GM19238 (cell line): ENCODE measurements around the gene FKBP1A.

Experiments used
- DNase-seq: peaks from one replicate; pipeline ENCODE4 v3.0.0; 2011; ENCODE audit warnings: low spot score; ENCODE audit not compliant: insufficient read length

Gene FKBP1A

DNA sequence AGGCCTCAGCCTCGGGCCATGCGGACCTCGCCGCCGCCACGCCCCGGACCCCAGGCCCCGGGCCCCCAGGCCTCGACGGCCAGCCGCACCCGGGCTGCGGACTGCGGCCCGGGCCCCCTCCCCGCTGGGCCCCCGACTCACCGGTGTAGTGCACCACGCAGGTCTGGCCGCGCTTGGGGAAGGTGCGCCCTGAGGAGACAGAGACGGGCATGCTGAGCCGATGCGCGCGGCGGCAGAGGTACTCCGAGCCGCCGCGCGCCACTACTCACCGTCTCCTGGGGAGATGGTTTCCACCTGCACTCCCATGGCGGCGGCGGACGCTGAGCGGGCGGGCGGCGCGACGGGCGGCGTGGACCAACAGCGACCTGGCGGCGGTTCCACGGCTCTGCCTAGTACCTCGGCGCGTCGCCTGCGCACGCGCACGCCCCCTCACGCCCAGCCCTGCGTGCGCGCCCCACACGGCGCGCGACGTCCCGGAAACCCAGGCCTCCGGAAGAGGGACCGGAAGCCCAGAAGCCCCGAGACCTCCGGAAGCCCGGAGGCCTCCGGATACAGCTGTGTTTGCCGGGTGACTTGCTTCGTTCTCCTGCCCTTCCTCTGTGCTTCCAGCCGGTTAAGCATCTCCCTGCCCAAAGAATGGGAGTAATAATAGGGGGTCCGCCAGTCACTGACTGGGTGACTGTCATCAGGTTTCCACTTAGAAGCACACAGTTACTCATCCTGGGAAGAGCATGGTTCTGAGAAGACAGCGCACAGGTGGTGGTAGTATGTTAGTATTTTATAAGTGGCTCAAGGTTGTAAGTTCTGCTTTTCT, at the start of gene FKBP1A:
Gene FKBP1A (minus strand): TSS at position 362 of the 814 bp plus-strand sequence. CDS start 56 bp downstream, at position 306.
- peak; percentile 84 for DNase-seq

GRCh38 chr20:1442304-1442703, 49.5 kb upstream of the FKBP1A start:
- no peak for DNase-seq

DNA sequence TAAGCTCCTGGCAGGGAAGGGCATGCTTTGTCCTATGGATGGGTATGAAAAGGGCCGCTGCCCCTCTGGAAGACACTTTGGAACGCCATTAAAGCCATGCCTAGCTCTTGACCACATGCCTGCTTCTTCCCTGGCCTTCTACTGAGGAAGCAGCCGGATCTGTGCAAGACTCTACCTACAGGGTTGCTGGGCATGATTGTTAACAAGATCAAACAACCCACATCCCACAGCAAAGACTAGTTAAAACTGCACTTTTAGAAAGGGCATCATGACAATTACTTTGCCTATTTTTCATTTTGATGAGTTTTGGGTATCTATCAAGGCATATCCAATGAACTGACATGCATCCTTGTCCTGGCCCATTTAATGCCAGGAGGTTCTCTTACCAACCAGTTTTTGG, 48.3 kb upstream of the FKBP1A start:
- no peak for DNase-seq

DNA sequence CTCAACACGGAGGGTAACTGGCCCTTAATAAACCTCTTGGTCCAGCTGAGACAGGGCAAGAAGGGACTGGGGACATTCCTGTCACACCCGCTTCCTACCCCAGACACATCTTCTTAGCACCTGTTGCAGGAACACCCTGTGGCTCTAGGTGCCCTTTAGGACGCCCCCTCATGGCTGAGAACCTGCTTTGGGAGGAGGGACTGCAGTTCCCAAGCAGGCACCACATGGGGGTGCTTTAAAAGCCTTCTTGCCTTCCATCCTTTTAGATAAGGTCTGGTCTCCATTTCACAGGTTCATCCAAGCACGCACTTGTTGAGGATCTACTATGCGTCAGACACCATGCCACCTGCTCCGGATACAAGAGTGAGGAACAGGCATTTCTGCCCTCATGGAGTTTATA, 47.2 kb upstream of the FKBP1A start:
- no peak for DNase-seq

DNA sequence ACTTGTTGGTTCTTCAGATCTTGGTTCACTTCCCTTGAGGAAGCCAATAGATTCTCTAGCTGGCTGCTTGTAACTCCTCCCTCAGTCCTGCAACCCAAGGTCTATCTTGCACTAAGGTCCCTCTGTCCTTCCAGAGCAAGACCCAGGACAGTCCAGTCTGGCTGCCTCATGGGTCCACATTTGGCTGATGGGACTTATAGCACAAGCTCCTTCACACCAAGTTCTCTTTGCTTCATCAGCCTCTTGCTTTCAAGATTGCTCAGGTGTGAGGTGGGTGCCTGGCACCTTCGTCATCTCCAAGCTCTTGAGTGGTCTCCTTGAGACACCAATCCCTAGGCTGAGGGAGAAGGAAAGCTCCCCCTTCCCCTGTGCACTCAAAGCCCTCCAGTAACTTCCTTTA, 45.5 kb upstream of the FKBP1A start:
- no peak for DNase-seq

DNA sequence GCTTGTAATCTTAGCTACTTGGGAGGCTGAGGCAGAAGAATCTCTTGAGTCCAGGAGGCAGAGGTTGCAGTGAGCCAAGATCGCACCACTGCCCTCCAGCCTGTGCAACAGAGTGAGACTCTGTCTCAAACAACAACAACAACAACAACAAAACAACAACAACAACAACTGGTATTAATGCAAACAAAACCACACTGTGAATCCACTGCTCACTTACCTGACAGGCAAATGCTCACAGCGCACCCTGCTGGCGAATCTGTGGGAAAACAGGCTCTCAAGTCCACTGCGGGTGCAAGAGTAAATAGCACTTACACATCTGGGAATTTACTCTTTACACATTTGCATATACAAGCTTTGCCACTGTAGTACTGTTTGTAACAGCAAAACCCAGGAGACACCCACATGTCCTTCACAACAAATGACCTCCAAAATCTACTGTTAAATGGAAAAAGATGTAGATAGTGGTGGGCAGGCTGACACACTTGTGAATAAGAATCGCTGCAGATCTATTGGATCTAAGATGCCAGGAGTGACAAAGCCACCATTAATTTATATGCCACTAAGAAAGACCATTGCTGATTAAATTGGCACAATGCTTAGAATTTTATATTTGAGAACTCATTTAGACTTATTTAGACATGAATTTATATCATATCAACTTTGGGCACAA, 44.5 kb upstream of the FKBP1A start:
- peak; percentile 52 for DNase-seq

- DNase-seq = no peak
Observed at GRCh38 chr20:1436263-1436662, 43.4 kb upstream of the FKBP1A start.

GRCh38 chr20:1435337-1435699, 42.5 kb upstream of the FKBP1A start:
- DNase-seq = no peak

DNA sequence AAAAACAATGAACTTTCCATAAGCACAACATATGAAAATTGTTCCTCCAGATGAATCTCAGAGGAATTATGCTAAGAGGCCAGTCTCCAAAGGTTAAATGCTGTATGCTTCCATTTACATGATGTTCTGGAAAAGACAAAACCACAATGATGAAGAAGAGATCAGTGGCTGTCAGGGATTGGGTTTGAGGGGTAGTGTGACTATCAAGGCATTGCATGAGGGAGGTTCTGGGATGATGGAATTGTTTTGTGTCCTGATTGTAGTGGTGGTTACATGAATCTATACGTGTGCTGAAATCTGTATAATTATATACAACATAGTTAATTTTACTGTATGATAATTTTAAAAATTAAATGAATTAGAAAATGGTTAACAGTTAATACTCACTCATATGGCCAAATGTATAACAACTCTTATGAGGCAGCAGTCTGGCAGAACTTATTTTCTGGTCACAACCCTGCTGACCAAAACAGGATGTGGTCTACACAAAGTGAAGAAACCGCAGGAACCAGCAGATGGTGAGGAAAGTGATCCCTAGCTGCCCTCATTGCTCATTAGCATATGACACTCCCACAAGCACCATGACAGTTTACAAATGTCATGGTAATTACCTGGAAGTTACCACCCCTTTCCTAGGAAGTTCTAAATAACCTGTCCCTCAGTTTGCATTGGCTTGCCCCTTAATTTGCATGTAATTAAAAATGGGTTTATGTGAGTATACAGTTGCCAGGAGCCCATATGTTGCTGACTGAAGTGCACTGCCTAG, 41.9 kb upstream of the FKBP1A start:
- peak; percentile 40 for DNase-seq

DNA sequence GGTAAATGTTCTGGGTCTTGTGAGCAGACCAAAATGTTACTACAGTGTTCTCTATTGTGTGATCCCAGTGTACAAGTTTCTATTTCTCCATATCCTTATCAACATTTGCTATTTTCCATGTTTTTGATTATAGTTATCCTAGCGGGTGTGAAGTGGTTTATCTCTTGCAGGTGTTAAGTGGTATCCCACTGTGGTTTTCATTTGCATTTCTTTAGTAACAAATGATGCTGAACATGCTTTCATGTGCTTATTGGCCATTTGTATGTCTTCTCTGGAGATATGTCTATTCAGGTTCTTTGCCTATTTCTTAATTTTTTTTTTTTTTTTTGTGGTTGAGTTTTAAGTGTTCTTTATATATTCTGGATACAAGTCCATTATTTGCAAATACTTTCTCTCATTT, 38.3 kb upstream of the FKBP1A start:
- DNase-seq = no peak

DNA sequence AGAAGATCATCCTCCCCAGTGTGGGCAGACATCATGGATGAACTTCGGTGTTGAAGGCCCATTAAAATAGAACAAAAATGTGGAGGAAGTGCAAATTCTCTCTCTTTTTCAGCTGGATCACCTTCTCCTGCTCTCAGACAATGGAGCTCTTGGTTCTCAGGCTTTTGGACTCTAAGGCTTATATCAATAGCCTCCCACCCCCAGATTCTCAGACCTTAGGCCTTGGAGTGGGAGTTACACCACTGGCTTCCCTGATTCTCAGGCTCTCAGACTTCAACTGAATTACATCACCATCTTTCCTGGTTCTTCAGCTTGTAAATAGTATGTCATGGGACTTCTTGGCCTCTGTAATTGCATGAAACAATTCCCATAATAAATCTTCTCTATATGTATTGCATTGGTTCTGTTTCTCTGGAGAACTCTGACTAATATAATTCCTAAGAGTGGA, 37.2 kb upstream of the FKBP1A start:
- no peak for DNase-seq

DNA sequence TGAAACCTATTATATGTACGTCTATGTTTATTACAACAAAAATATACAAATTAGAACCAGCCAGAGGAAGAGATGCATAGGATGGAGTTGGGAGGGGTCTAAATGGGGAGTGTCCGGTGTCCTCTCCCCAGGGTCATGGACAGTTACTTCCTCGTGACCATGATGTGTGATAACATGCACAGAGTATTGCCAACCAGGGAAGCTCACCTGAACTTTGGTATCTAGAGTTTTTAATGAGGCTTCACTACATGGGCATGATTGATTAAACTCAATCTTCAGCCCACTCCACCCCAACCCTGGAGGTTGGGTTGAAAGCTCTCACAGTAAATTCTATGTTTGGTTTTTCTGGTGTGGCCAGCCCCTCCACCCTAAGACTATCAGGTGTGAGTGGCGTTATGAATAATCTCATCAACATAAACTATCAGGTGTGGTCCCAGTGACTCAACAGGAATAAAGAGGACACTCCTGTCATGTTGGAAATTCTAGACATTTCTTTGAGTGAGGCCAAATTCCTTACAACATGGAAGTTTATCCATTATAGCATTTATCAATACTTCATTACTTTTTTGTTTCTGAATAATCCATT, 36.4 kb upstream of the FKBP1A start:
- DNase-seq = no peak

DNA sequence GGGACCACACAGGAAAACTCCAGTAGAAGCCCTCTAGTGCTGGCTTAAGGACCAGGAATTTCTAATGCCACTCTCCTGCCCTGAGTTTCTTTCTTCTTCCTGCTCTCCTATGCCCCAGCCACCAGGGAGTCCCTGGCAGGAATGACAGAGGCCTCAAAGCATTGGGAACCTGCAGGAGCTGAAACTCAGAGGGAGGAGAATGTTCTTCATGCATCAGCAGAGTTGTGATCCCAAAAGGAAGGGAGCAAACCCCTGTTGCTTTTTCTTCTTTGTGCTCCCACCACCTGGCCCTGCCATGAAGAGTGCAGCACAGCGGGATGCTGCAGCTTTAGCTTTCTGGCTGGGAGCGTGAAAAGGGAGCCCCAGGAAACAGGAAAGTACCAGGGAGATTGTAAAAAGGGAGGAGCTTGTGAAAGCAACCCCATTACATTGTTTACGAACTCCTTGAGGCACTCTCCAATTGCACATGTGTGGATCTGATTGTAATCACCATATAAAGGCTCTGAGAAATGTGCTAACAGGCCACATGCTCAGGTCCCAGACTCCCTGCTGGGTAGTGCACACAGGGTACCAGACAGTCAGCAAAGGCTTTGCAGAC, 34.7 kb upstream of the FKBP1A start:
- no peak for DNase-seq

DNA sequence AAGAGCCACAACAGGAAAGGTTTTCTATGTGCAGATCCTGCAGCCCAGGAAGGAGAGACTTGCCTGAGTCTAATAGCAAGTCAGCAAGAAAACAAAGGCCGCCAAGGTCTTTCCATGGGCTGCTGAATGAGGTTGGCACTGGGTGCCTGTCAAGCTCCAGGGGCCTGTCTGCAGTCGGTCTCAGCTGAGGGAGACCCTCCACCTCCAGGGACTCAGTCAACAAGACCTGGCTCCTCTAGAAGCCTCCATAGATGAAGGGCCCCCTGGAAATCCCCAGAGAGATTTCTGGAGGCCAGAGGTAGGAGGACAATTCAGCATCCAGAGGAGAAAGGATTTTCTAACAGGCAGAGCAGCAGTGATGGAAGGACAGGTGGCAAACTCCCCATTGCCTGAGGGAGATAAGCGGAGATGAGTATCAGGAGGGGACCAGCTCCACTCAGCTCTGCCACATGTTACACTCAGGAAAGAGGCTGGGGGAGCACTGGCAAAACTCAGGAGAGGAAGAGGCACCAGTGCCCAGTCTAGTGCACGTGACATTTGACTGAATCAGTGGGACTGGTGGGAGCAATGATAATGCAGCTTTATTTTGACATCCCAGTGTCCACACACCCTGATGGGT, 33.5 kb upstream of the FKBP1A start:
- no peak for DNase-seq

DNA sequence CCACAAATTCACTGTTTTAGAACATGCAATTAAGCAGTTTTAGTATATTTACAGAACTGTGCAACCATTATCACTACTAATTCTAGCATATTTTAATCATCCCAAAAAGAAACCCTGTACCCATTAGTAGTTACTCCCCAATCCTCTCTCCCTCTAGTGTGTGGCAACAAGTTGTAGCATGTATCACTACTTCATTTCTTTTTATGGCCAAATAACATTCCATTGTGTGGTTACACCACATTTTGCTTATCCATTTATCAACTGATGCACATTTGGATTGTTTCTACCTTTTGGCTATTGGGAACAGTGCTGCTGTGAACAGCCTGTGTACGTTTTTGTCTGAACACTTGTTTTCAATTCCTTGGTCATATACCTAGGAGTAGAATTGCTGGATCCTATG, 31.5 kb upstream of the FKBP1A start:
- no peak for DNase-seq

DNA sequence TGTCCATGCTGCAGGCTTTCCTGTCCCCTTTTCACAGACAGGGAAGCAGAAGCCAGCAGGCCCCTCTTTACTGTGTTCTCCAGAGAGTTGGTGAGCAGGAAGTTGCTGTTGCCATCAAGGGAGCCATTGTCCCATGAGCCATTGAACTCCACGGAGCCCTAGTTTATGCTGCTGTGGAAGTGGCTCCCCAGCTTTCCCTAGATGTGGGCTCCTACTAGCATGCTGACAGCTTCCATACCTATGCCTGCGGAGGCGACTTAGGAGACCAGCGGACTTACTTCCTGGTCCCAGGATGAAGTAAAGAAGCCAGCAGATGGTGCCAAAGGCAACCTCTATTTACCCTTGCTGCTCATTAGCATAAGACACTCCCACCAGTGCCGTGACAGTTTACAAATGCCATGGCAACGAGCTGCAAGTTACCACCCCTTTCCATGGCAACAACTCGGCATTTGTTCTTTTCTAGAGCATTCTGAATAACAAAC, 30.8 kb upstream of the FKBP1A start:
- no peak for DNase-seq

GRCh38 chr20:1423206-1423605, 30.4 kb upstream of the FKBP1A start:
- DNase-seq = no peak

DNA sequence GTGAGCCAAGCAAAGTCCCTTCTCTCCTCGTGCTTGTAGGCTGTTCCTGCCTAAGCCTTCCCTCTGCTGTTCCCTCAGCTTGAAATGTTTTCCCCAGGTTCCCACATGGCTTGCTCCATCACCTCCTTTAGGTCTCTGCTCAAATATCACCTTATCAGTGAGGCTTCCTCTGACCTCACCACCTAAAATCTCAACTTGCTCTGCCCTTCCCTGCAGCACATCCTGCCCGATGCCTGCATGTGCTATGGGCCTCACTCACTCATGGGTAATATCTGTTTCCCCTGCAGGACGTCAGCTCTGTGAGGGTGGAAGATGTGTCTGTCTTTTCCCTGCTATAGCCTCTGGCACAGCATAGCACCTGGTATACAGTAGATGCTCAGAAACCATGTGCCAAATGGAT, 29.9 kb upstream of the FKBP1A start:
- no peak for DNase-seq

- DNase-seq = no peak
Observed at GRCh38 chr20:1420066-1420465, 27.2 kb upstream of the FKBP1A start.

- no peak for DNase-seq
Observed at GRCh38 chr20:1418350-1418749, 25.5 kb upstream of the FKBP1A start.

DNA sequence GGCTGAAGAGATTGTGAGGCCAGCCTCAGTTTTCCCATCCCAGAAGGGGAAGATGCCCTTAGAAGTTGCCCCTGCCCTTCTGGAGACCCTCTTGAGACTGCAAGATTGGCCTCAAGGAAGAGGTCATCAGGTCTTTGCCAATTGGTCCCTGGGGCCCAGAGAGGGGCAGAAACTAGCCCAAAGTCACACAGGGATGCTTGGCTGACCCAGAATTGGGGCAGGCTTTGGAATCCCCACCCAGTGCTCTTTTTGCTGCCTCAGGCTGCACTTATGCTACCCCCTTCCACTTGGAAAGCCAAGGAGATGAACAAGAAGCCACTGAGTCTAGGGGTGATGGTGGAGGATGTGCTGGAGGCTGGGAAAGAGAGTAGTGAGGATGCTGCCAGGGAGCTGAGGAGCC, 24.9 kb upstream of the FKBP1A start:
- no peak for DNase-seq
